Fibroblast of lung (primary cell): ENCODE measurements around the gene MED17. TPM values are rescaled to one million over a fixed set of nuclear protein-coding genes. Genes with fewer than 3 reads are reported as not detected.

Experiments used
- DNase-seq, 2 donors: peaks; one replicate each; pipeline versions ENCODE4 v3.0.0 to v3.0.0-alpha.2; 2010; ENCODE audit warnings: low read depth in 2 of 2
- H2AFZ ChIP-seq: 2 replicates; pipeline ENCODE4 v1.5.1; 2012; ENCODE audit warnings: low read length, control low read depth, inconsistent platforms
- H3K27ac ChIP-seq: 2 replicates; pipeline ENCODE4 v1.5.1; 2011; ENCODE audit warnings: low read length, control low read depth; ENCODE audit not compliant: insufficient read depth
- H3K27me3 ChIP-seq: 2 replicates; pipeline ENCODE4 v1.5.1; 2011; ENCODE audit warnings: mild to moderate bottlenecking, low read length; ENCODE audit not compliant: control insufficient read depth, insufficient read depth
- H3K36me3 ChIP-seq: 2 replicates; pipeline ENCODE4 v1.5.1; 2011; ENCODE audit warnings: low read length; ENCODE audit not compliant: control insufficient read depth, insufficient read depth
- H3K4me1 ChIP-seq: 2 replicates; pipeline ENCODE4 v1.5.1; 2011; ENCODE audit warnings: low read length; ENCODE audit not compliant: control insufficient read depth, insufficient read depth; ENCODE audit errors: extremely low read depth
- H3K4me2 ChIP-seq: 2 replicates; pipeline ENCODE4 v1.5.1; 2011; ENCODE audit warnings: low read length, control low read depth; ENCODE audit not compliant: insufficient read depth; ENCODE audit errors: extremely low read depth
- H3K4me3 ChIP-seq, 4 experiments: fragments of 200-600 bp in 1 of 4; sonication (generic) in 1 of 4; replicated peaks in 1 of 4; 2 replicates each; pipeline ENCODE4 v1.5.1; 2011 to 2016; ENCODE audit warnings: low read length in 4 of 4, low read depth in 3 of 4, mild to moderate bottlenecking in 3 of 4, control low read depth in 2 of 4, inconsistent platforms in 1 of 4, mixed read lengths in 1 of 4; ENCODE audit not compliant: insufficient read depth in 1 of 4; ENCODE audit errors: control extremely low read depth in 1 of 4
- H3K79me2 ChIP-seq: 2 replicates; pipeline ENCODE4 v1.5.1; 2012; ENCODE audit warnings: mild to moderate bottlenecking, low read length, inconsistent platforms; ENCODE audit not compliant: control insufficient read depth, insufficient read depth
- H3K9ac ChIP-seq: 2 replicates; pipeline ENCODE4 v1.5.1; 2011; ENCODE audit warnings: mild to moderate bottlenecking, low read length, control low read depth; ENCODE audit not compliant: insufficient read depth
- H3K9me3 ChIP-seq: 2 replicates; pipeline ENCODE4 v1.5.1; 2012; ENCODE audit warnings: low read depth, low read length; ENCODE audit not compliant: control insufficient read depth, insufficient read depth
- H4K20me1 ChIP-seq: 2 replicates; pipeline ENCODE4 v1.5.1; 2011; ENCODE audit warnings: low read length; ENCODE audit not compliant: control insufficient read depth, insufficient read depth; ENCODE audit errors: extremely low read depth
- EZH2 ChIP-seq: IDR thresholded peaks from 2 replicates; pipeline ENCODE4 v1.5.1; 2012; ENCODE audit warnings: low read length, control low read depth, mild to moderate bottlenecking; ENCODE audit errors: missing control alignments
- polyA plus RNA-seq, 2 donors: library from polyadenylated mRNA; depleted of rRNA in 1 of 2; stranded (reverse) in 1 of 2; unstranded in 1 of 2; fragments of >200 nt; gene quantifications; 2 replicates each; pipeline ENCODE4 v1.2.1, GENCODE V29; 2011 to 2012; ENCODE audit warnings: missing spikeins in 1 of 2
- total RNA-seq: library from RNA; depleted of rRNA; stranded (reverse); fragments of >200 nt; gene quantifications from 2 replicates; pipeline ENCODE4 v1.2.1, GENCODE V29; 2014
- TF ChIP-seq, protein P1 (sequence below), 2 donors: IDR thresholded peaks in 1 of 2; conservative IDR thresholded peaks in 1 of 2; 1 replicate in 1 of 2; 2 replicates in 1 of 2; pipeline ENCODE4 v1.5.1; 2011 to 2012; ENCODE audit warnings: low read length in 2 of 2, control low read depth in 1 of 2, inconsistent platforms in 1 of 2, low read depth in 1 of 2, mild to moderate bottlenecking in 1 of 2

Gene MED17
- total and polyA plus RNA-seq, 2 donors (not counting 1 experiment from before 2014, with no cell fraction given), result 24.1 to 25.6 TPM

DNA sequence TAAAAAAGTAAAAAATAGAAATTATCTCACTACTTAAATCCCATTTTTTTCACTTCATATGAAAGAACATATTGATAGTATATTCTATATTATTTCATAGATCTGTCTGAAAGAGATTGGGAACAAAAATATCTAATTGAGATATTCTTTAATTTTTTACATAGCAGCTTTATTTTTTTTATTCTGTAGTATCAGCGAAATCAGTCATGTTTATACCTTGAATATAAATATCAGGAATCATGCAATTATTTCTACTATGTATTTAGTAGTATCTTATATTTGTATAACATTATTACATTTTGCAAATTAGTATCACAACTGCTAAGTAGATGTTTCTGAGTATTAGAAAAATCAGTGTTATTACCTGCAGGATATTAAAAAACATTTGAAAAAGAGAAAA lies 22.2 kb upstream of the MED17 start:
- H2AFZ ChIP-seq, result no peak overlapping the region
- no peak for DNase-seq
- H3K36me3 ChIP-seq, result peaks cover 3% of the 10 kb centered on the region
- H3K4me3 ChIP-seq, result no peak overlapping the region
- no peaks in the 10 kb centered on the region for H3K79me2 ChIP-seq
- H4K20me1 ChIP-seq, result no peaks in the 10 kb centered on the region
- TF ChIP-seq, protein P1, sequence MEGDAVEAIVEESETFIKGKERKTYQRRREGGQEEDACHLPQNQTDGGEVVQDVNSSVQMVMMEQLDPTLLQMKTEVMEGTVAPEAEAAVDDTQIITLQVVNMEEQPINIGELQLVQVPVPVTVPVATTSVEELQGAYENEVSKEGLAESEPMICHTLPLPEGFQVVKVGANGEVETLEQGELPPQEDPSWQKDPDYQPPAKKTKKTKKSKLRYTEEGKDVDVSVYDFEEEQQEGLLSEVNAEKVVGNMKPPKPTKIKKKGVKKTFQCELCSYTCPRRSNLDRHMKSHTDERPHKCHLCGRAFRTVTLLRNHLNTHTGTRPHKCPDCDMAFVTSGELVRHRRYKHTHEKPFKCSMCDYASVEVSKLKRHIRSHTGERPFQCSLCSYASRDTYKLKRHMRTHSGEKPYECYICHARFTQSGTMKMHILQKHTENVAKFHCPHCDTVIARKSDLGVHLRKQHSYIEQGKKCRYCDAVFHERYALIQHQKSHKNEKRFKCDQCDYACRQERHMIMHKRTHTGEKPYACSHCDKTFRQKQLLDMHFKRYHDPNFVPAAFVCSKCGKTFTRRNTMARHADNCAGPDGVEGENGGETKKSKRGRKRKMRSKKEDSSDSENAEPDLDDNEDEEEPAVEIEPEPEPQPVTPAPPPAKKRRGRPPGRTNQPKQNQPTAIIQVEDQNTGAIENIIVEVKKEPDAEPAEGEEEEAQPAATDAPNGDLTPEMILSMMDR (conservative IDR thresholded peaks at IDR 0.05 in 1 of 2, IDR thresholded peaks at IDR 0.05 in 1 of 2; ENCODE audit: low read depth in 1 of 2, low read length in 2 of 2), result no peak
- TF ChIP-seq EZH2, result no peak
- H3K9ac ChIP-seq, result no peak overlapping the region
- no peaks in the 10 kb centered on the region for H3K9me3 ChIP-seq
- no peaks in the 10 kb centered on the region for H3K27me3 ChIP-seq
- H3K4me1 ChIP-seq, result no peaks in the 10 kb centered on the region
- H3K27ac ChIP-seq, result no peak overlapping the region
- no peak overlapping the region for H3K4me2 ChIP-seq

DNA sequence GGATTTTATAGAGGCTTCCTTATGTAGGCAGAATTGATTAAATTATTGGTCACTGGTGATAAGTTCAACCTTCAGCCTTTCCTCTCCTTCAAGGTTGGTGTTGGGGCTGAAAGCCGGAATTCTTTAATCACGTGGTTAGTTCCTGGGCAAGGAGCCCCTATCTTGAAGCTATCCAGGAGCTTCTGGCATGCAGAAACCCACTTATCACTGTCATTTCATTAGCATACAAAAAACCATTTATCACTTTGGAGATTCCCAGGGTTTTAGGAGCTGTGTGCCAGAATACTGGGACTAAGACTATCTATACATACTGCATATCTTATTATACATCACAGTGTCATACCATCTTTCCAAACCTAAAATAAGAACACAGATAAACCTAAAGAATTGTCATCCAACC lies 18.5 kb upstream of the MED17 start:
- H3K79me2 ChIP-seq, result no peaks in the 10 kb centered on the region
- H3K9me3 ChIP-seq, result no peaks in the 10 kb centered on the region
- no peaks in the 10 kb centered on the region for H3K4me1 ChIP-seq
- H3K36me3 ChIP-seq, result no peaks in the 10 kb centered on the region
- H4K20me1 ChIP-seq, result no peaks in the 10 kb centered on the region
- H3K9ac ChIP-seq, result no peak overlapping the region
- H3K27me3 ChIP-seq, result no peaks in the 10 kb centered on the region
- no peak for TF ChIP-seq EZH2
- TF ChIP-seq, protein P1 (conservative IDR thresholded peaks at IDR 0.05 in 1 of 2, IDR thresholded peaks at IDR 0.05 in 1 of 2; ENCODE audit: low read depth in 1 of 2, low read length in 2 of 2), result no peak
- H3K27ac ChIP-seq, result no peak overlapping the region
- H3K4me3 ChIP-seq, result no peak overlapping the region
- H3K4me2 ChIP-seq, result no peak overlapping the region
- DNase-seq, result peak in 1 of 2 donors; percentile 1
- H2AFZ ChIP-seq, result no peak overlapping the region

DNA sequence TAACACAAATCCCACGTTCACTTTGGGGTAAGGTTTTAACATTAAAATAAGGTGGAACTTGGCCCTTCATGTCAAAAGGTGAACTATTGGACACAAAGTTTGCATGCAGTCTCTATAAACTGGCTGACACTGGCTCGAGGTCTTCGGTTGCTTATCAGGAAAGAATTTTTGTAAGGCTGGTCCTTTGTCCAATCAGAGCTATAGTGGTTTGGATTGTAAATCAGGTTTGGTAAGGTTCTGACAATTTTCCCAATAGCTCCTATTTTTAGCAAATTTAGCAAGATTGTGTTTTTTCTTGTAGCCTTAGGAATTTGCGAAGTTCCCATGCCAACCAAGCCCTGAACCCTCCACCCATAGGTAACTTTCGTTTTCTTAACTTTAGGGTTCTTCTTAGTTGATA lies 17.6 kb upstream of the MED17 start:
- H3K4me1 ChIP-seq, result no peaks in the 10 kb centered on the region
- TF ChIP-seq, protein P1 (conservative IDR thresholded peaks at IDR 0.05 in 1 of 2, IDR thresholded peaks at IDR 0.05 in 1 of 2; ENCODE audit: low read depth in 1 of 2, low read length in 2 of 2), result no peak
- TF ChIP-seq EZH2, result no peak
- no peaks in the 10 kb centered on the region for H3K9me3 ChIP-seq
- H3K4me3 ChIP-seq, result no peak overlapping the region
- H3K79me2 ChIP-seq, result no peaks in the 10 kb centered on the region
- H3K27ac ChIP-seq, result no peak overlapping the region
- peak in 1 of 2 donors; percentile 50 for DNase-seq
- H4K20me1 ChIP-seq, result no peaks in the 10 kb centered on the region
- no peak overlapping the region for H3K4me2 ChIP-seq
- no peaks in the 10 kb centered on the region for H3K27me3 ChIP-seq
- no peaks in the 10 kb centered on the region for H3K36me3 ChIP-seq
- H3K9ac ChIP-seq, result no peak overlapping the region
- no peak overlapping the region for H2AFZ ChIP-seq
